ENCODE results near the gene DNAJB6.

GRCh38 chr7:157429001-157429679, 92.3 kb downstream of the DNAJB6 start:
- no peak for TF ChIP-seq POLR2A (IDR thresholded peaks at IDR 0.05; ENCODE audit: borderline replicate concordance, extremely low read depth, insufficient read depth, insufficient read length)
- no peak for TF ChIP-seq POLR2AphosphoS5 (IDR thresholded peaks at IDR 0.05; ENCODE audit: low read depth, low read length)
- TF ChIP-seq YY1 (IDR thresholded peaks at IDR 0.05; ENCODE audit: extremely low read depth, insufficient replicate concordance, low read depth, low read length), result no peak
- no peak for TF ChIP-seq MAX (IDR thresholded peaks at IDR 0.05)
- TF ChIP-seq, protein P1, sequence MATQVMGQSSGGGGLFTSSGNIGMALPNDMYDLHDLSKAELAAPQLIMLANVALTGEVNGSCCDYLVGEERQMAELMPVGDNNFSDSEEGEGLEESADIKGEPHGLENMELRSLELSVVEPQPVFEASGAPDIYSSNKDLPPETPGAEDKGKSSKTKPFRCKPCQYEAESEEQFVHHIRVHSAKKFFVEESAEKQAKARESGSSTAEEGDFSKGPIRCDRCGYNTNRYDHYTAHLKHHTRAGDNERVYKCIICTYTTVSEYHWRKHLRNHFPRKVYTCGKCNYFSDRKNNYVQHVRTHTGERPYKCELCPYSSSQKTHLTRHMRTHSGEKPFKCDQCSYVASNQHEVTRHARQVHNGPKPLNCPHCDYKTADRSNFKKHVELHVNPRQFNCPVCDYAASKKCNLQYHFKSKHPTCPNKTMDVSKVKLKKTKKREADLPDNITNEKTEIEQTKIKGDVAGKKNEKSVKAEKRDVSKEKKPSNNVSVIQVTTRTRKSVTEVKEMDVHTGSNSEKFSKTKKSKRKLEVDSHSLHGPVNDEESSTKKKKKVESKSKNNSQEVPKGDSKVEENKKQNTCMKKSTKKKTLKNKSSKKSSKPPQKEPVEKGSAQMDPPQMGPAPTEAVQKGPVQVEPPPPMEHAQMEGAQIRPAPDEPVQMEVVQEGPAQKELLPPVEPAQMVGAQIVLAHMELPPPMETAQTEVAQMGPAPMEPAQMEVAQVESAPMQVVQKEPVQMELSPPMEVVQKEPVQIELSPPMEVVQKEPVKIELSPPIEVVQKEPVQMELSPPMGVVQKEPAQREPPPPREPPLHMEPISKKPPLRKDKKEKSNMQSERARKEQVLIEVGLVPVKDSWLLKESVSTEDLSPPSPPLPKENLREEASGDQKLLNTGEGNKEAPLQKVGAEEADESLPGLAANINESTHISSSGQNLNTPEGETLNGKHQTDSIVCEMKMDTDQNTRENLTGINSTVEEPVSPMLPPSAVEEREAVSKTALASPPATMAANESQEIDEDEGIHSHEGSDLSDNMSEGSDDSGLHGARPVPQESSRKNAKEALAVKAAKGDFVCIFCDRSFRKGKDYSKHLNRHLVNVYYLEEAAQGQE (IDR thresholded peaks at IDR 0.05; ENCODE audit: low read depth), result no peak
- no peak for TF ChIP-seq CTCF (IDR thresholded peaks at IDR 0.05 in 2 of 3, conservative IDR thresholded peaks at IDR 0.05 in 1 of 3; ENCODE audit: borderline replicate concordance in 1 of 3, insufficient read depth in 1 of 3, low read depth in 2 of 3, low read length in 2 of 3)
- TF ChIP-seq ZNF274 (IDR thresholded peaks at IDR 0.05; ENCODE audit: low read depth, low read length), result no peak
- TF ChIP-seq FOSL1 (IDR thresholded peaks at IDR 0.05; ENCODE audit: low read depth), result no peak
- TF ChIP-seq ATF3 (IDR thresholded peaks at IDR 0.05), result no peak
- TF ChIP-seq RAD21 (IDR thresholded peaks at IDR 0.05; ENCODE audit: low read depth), result no peak
